NCI-H2171 (cell line): ENCODE measurements around the gene WDR89.
"Not testable (repeated sequence)": the region's sequence is repeated elsewhere in the genome, so short reads cannot be mapped to it uniquely, and the experiment has no call there.

Experiments used
- DNase-seq: peaks from one replicate; lab custom pipeline; 2025; lab: John Stamatoyannopoulos, UW

WDR89 gene

DNA sequence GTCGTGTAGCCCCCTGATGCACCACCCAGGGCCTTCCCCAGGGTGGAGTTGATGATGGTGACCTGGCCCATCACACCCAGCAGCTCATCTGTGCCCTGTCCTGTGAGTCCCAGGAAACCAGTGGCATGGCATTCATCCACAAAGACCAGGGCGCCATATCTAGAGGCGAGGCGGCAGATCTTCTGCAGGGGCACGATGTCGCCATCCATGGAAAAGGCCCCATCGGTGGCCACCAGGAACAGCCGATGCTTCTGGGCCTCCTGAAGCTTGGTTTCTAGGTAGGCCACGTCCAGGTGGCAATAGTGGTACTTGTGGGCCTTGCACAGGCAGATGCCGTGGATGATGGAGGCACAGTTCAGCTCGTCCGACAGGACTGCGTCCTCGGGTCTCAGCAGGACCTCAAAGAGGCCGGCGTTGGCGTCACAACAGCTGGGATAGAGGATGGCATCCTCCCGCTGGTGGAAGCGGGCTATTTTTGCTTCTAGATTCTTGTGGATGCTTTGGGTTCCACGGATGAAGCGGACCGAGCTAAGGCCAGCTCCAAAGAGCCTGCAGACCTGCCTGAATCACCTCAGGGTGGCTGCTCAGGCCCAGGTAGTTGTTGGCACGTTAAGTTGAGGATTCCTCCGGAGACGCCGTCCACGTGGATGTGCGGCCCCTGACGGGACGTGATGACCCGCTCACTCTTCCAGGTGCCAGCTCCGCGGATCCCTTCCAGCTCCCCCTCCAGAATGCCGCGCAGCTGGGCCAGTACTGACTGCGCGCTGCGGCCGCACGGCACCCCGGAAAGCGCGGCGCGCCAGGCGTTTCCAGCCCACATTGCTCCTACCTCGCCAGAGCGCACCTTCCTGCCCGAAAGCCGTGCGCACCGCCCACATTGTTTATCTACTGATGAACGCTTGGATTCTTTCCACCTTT is 47.0 kb downstream of the WDR89 start:
- no peak for DNase-seq

DNA sequence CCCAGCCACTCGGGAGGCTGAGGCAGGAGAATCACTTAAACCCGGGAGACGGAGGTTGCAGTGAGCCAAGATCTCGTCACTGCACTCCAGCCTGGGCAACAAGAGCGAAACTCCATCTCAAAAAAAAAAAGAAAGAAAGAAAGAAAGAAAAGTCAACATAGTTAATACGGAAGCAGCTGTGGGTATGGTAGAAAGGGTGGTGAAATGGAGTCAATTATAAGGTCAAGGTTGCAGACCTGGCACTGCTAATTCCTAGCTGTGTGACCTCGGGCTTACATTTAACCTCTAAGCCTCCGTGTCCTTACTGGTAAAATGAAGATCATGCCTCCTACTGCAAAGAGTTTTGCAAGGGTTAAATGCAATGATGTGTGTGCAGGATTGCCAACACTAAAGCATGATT is 58.6 kb downstream of the WDR89 start:
- not testable (repeated sequence) for DNase-seq

DNA sequence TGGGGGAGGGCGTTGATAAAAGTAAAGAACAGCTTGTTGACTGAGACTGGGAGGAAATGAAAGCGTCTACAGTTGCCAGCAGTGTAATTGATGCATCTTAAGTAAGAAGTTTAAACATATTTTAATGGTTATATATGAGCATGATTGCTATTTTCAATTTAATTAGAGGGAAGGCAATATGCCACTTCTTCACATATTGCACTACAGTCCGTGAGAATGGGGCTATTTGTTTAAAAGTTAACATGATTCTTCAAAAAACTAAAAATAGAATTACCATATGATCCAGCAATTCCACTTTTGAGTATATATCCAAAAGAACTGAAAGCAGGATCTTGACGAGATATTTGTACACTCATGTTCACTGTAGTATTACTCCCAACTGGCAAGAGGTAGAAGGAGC is 60.2 kb downstream of the WDR89 start:
- DNase-seq, result no peak

DNA sequence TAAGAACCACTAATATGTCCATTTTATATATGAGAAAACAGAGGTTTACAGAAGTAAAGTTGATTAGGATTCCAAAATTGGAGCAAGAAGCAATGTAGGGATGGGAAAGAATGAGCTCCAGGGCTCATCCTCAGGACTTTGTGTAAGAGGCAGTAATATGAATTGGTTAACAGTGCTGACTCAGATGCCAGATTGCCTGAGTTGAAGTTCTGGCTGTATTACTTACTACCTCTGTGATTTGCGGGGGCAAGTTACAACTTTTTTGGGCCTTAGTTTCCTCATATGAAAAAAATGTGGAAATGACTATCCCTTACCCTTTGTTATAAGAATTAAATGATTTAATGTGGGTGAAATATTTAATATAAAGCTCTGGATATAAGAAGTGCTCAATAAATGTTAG is 63.4 kb downstream of the WDR89 start:
- DNase-seq, result no peak

DNA sequence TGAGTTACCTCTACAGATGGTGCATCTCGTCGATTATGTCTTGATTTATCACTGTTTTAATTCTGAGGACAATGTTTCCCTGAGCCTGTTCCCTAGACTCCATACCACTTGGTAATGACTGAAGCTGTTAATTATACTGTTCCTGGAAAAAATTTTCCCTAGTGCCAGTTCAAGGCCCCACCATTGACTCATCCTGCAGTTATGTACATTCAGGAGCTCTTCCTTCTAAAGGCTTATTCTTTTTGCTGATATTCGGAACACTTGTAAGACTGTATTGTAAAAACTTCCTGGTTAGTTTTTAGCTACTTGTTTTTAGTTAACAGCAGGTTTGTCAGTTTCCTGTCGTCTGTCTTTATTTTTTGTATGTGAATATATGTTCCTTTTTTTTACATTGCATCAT is 68.1 kb downstream of the WDR89 start:
- no peak for DNase-seq

DNA sequence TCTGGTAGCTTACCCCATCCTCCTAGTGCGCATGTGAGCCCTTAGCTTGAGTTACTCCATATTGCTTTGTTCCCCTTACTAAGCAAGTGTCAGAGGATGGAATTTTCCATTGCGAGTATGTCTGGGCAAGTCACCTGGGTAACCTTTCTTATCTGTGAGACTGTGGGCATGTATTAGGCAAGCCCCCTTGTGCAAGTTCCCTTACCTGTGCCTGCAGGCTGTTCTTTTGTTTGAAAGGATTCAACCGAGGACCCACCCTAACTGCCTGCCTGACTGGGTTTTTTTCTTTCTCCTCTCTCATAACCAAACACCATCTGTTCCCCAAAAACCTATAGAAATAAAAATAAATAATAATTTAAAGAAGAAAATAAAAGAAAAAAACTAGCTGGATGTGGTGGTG is 76.2 kb downstream of the WDR89 start:
- DNase-seq, result no peak

DNA sequence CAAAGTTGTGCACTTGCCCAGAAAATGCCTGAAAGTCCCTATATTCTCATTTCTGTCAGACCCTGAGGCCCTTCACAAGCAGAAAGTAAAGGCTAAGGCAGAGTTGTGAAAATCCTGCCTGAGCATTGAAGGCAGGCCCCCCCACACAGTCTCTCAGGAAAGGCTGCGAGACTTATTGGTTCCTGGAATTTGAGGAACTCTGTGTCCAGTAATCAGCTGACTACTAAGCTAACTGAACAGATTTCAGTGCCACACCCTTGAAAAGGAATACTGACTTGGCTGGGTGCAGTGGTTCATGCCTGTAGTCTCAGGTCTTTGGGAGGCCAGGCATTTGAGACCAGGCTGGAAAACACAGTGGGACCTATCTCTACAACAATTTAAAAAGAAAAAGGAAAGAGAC is 77.4 kb downstream of the WDR89 start:
- DNase-seq, result no peak

DNA sequence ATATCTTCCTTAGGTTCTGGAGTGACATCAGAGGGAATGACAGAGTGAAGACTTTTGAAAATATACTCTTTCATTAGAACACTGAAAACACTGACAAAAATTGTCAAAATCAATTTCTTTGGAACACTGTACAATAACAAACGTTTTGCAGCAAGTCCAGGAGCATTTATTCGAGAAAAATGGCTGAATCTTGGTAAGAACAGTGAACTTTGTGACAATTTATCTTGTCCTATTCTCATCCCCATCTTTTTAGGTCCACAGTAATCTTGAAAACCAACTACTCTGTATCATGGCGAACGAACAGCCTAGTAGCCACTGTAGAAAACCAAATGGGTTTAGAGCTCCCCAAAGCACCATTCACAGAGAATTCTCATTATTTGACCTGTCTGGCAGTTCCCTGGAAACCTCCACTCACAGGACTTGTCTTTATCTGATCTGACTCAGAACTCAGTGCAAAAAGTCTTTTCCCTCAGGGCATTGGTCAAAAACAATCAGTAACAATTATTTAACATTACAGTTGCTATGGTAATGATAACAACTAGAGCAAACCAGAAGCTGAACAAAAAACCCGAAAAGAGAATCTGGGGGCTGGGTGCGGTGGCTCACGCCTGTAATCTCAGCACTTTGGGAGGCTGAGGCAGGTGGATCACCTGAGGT is 78.2 kb downstream of the WDR89 start:
- no peak for DNase-seq

DNA sequence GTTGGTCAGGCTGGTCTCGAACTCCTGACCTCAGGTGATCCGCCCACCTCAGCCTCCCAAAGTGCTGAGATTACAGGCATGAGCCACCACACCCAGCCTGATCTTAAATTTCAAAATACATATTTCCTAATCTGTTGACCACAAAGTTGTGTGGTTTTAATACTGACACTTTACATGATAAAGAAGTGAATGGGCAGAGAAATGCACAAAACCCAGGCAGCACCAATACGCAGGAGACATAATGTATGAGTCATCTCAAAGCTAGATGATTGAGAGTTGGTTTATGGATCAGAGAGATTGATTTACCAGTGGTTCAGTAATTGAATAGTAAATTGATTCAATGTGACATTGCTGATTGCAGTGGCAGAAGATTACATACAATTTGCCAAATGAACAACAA is 79.3 kb downstream of the WDR89 start:
- DNase-seq, result no peak

DNA sequence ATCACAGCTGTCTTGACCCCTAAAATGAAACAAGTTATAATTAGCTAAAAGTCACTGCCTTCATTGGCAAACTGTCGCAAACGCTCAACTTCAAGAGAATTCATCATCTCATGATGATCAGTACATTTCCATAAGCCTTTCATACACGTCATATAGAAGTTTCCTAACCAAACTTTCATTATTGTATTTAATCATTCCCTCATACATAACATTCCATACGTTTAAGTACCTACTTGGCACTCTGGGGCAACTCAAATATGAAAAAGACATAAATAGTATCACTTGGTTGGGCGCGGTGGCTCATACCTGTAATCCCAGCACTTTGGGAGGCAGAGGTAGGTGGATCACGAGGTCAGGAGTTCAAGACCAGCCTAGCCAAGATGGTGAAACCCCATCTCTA is 86.1 kb downstream of the WDR89 start:
- DNase-seq, result no peak

DNA sequence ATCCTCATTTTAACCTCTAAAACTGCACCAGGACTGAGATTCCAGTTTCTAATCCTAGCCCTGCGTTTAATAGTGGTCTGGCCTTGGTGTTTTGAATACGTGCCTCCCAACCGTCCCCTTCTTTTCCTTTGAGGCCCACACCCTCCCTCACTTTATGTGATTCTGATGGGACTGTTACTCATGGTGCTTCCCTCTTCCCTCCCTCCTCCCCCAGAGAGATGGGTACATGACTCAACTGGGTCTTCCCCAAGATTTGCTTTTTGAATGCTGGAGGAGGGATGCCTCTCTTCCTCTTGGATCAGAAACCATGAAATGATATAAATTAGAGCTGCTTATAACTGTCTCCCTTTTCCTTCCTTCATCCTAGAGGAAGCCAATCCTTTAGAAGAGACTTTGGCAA is 90.3 kb downstream of the WDR89 start:
- DNase-seq, result no peak

DNA sequence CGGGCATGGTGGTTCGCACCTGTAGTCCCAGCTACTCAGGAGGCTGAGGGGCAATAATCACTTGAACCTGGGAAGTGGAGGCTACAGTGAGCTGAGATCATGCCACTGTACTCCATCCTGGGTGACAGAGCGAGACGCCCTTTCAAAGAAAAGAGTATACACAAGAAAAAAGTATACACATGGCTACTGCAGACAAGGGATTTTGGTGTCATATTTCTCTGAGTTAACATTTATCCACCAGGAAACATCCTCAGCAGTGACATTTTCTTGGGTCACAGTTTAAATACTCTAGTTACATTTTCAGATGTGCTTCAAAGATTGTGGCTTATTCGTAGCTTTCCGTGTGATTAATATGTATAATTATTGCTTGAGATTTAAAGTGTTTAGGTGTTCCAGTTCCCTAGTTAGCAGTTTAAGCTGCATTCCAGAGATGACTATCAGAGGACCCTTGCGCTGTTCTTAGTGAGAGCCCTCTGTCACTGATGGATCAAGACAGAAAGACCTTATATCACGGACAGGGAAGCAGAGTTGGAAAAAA is 93.8 kb downstream of the WDR89 start:
- no peak for DNase-seq
